HG03457 (cell line): ENCODE results near the gene AFP.

Source experiments
- ATAC-seq: cut with Tn5 transposase; IDR thresholded peaks from one replicate; pipeline ENCODE4 v1.9.1; 2021; ENCODE audit warnings: moderate number of reproducible peaks; ENCODE audit not compliant: unreplicated experiment

The AFP gene

GRCh38 chr4:73436674-73437557 lies 895 bp downstream of the AFP start:
- no peak for ATAC-seq

DNA sequence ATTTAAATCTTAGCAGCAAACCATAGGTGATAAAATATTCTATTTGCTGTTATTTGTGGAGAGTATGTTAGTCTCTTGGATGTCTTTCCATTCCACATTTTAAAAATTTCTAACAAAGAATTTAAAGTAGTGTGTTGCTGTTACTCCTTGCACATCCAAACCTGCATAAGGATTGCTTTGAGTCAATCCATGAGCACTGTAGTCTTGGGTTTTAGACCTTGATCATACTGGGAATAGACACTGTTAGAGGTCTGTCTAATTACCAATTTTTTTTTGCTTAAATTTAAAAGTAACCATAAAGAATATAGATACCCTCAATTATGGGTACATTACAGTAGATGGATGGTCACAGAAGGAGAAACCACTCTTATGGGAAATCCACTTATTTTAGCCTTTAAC lies 1.5 kb downstream of the AFP start:
- no peak for ATAC-seq

GRCh38 chr4:73438048-73438447 lies 2.0 kb downstream of the AFP start:
- no peak for ATAC-seq

- ATAC-seq, result no peak
Observed at GRCh38 chr4:73438582-73439215, 2.7 kb downstream of the AFP start.

DNA sequence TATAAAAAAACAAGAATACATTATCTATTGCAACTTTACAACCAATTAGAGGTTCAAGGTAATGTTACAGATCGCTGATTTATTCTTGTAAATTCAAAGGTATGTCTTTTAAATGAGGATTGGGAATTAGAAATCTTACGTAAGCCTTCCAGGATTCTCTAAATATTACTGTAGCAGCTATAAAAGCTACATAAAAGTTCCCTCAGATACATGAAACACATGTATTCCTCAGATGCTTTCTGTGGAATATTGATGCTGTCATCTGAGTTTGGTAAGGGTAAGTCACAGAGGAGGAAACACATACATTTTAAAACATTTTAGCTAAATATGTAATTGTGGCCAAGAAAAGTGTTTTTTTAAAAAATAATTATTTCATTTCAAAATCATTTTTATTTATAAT lies 3.4 kb downstream of the AFP start:
- no peak for ATAC-seq

DNA sequence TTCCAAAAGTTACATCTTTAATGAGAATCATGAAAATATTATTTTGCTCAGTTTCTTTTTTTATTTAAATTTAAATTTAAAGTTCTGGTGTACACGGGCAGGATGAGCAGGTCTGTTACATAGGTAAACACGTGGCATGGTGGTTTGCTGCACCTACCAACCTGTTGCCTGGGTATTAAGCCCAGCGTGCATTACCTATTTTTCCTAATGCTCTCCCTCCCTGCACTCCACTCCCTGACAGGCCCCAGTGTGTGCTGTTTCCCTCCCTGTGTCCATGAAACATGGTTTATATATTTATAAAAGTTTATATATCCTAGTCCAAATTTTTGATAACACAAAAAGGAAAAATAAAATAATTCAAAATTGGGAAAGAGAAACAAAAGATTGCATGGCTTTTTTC lies 4.0 kb downstream of the AFP start:
- no peak for ATAC-seq

- no peak for ATAC-seq
Observed at GRCh38 chr4:73440653-73441052, 4.6 kb downstream of the AFP start.

GRCh38 chr4:73442275-73442674 lies 6.3 kb downstream of the AFP start:
- ATAC-seq, result no peak

DNA sequence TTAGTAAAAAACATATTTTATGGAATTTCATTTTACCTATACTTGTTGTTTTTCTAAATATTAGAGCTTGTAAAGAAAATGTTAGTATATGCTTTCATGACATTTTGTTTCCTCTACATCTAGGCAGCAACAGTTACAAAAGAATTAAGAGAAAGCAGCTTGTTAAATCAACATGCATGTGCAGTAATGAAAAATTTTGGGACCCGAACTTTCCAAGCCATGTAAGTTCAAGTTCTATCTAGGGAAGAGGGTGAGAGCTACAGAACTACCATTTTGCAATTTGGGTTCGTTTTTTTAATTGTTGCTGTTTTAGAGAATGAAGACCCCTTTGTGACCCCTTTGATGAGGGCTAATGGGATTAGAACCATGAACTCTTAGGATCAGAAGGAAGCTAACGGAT lies 7.2 kb downstream of the AFP start:
- ATAC-seq, result no peak

GRCh38 chr4:73445383-73446335 lies 9.6 kb downstream of the AFP start:
- ATAC-seq, result no peak

- peak; percentile 99 for ATAC-seq
Observed at GRCh38 chr4:73446336-73446938, 10.4 kb downstream of the AFP start.

DNA sequence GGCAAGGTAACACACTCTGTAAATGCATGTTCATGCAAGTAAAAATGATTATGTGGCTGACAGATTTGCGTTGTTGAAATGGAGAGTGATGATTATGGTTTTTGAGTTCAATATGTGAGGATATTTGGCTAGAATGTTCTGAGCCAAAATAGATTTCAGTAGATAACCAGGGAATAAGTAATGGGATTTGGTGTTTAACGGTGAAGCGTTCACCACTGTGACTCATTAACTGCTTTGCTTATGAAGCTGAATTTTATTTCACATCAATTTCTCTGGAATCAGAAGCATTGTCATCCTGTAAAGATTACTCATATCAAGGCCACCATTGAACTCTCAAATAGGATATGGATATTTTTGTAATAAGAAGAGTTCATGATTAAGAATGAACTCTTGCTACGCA lies 11.7 kb downstream of the AFP start:
- no peak for ATAC-seq

GRCh38 chr4:73448448-73449203 lies 12.6 kb downstream of the AFP start:
- no peak for ATAC-seq

DNA sequence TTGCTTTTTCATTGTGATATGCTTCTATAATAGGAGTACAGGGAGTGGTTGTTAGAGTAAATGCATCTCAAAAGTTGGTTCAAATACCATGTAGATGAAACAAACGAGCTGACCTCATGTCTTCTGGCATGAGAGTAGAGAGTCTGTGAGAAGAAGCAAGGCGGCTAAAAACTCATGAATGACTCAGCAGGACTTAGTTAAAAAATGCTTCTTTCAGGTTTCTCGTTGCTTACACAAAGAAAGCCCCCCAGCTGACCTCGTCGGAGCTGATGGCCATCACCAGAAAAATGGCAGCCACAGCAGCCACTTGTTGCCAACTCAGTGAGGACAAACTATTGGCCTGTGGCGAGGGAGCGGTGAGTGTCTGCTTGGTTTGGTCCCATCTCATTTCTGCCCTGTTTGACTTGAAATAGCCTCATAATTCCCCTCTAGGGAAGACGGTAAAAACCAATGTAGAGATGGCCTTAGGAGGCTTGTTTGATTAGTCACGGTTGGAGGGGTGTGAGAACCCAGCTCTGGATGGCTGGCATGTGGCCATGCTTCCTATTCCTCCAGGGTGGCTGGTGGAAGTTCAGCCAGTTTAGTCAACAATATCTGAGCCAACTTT lies 14.5 kb downstream of the AFP start:
- no peak for ATAC-seq

- no peak for ATAC-seq
Observed at GRCh38 chr4:73451404-73451803, 15.4 kb downstream of the AFP start.

DNA sequence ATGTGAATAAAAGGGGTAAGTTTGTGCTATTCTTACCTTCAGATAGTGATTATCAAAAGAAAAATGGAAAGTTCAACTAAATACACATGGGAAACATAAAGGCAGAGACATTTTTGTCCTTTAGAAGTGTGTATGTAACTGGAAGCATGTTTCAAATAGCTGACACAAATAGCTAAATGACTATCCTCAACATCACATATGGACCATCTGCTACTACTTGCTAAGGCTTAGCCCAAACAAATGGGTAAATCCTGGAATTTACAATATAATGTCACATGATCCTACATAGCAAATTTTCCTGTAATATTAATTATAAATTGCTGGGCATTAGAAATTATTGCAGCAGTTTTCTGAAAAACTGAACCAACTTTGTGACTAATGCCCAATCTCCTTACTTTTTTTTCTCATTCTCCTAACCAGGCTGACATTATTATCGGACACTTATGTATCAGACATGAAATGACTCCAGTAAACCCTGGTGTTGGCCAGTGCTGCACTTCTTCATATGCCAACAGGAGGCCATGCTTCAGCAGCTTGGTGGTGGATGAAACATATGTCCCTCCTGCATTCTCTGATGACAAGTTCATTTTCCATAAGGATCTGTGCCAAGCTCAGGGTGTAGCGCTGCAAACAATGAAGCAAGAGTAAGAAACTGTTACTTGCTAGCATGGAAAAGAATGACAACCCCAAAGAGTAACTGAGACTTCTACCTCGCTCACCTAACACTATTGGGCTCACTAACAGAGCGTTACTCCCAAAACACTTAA lies 16.1 kb downstream of the AFP start:
- ATAC-seq, result no peak

DNA sequence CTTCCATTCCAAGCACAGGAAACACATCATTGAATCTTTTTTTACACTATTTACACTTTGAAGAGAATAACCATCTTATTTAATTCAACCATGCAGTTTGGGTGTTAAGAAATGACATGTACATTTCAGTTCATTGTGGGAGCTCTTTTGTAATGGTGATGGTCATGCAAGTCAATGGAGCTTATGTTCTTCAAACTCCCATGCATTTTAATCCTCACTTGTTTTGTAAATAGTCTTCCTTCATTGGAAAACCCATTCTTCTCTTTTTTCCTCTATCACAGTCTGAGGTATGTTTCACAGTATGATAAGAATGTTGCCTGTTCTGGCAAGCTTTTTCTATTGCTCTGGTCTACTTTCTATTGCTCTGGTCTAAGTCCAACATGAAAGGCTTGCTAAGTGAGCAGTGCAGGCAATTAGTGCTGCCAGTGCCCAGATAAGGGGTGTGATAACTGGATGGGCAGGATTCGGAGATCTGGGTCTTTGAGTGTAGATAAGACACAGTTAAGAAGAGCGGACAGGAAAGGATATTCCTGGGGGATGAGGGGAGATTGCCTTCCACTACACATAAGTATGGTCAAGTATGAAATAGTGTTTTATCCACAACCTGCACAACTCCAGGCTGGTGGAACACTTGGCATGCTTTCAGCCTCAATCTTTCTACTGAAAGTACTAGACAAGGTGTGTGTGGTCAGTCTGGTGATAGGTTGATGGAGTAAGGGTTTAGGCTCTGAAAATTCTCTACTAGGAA lies 17.1 kb downstream of the AFP start:
- ATAC-seq, result no peak

DNA sequence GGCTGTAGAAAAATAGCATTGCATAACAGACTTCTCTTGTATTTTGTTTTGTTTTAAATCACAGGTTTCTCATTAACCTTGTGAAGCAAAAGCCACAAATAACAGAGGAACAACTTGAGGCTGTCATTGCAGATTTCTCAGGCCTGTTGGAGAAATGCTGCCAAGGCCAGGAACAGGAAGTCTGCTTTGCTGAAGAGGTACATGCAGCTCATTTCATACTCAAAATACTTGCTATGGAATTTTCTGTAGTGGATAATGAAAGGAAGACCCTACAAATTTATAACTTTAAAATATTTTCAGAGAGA lies 17.6 kb downstream of the AFP start:
- ATAC-seq, result no peak

DNA sequence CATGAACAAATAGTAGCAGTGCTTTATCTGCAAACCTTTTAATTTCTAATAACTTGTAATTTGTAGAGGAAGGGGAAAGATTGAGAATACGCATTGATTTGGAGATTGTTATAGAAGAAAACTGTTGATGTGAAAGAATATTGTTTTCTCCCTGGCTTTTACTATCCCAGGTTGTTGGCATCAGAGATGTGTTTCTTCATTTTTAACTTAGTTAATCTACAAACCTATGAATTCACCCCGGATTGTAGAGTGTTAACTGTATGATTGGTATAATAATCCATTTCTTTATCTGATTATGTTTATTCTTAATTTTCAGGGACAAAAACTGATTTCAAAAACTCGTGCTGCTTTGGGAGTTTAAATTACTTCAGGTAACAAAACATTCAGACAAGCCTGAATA lies 18.9 kb downstream of the AFP start:
- no peak for ATAC-seq
